ENCODE results near the gene RNASEH1.
A peak's percentile ranks its signal among the peaks of the same experiment; 100 is the strongest.

Gene RNASEH1

DNA sequence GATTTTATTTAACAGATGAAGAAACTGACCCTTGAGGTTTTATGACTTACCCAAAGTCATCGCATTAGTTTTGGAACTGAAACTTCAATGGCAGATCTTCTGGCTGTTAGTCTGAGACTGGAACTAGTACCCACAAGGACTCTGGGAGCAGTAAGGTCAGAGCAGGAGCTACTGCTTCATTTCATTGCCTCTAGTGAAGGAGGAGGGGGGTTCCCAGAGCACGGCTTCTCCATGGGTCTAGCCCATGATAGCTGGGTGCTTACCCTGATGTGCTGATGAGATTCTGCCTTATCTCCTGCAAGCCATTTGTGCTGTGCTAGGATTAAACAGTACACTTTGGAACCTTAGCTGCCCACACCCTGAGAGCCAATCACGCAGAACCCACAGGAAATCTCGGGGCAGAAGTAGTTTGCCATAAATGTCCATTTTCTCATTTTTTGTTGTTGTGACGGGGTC is 5.4 kb upstream of the RNASEH1 start:
- DNase-seq: no peak

DNA sequence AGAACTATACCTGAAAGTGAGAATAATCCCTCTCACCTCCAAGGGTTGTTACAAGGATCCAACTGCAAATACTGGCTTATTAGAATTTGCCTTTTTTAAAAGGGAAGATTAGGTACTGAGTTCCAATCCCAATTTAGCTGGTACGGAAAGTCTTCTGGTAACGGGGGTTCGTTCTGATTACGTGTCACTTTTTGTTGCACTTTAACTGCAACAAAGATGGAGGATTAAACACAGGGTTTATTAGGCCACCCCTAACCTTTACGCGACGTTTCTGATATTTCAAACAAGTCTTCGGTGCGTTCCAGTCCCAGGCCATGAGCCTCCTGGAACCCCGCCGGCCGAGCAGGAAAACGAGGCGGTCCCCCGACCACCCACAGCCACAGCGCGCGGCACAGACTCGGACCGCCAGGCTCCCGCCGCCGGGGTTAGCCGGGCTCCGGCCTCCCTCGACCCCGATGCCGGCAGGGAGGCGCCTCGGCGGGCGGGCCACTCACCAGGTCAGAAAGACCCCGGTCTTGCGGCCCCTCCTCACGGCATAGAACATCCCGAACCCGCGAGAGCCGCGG is 411 bp downstream of the RNASEH1 start:
- no peak for DNase-seq

DNA sequence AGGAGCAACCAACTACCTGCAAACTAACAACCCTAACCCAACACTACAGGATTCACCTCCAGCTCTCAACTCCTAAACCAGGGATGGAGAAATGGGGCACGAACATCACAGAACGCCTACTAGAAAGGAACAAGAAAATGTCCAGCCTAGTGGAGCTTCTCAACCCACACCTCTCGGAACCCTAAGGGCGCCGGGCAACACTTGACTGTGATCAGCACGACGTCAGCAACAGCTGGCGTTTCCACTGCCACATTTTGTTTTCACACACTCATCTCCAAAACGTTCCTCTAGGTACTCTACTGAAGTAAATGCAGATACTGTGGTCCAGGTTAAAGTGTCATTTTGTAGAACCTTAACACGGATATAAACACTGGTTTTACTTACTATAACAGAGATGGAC is 4.2 kb downstream of the RNASEH1 start:
- DNase-seq: no peak

DNA sequence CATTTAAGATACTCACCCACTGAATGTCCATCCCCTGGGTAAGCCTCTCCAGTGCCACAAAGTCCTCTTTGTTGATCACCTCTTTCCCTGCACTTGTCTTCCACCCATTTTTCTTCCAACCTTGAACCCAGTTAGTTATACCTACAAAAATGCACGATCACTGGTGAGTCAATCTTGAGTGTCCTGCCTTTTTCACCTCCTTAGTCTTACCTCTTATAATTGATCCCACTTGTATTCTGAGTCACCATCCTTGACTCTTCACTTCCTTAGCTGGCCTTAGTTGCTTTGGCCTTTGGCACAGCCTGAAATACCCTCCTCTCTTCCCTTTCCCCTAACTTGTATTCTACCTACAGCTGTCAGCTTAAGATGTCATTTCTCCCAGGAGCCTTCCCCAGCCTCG is 10.2 kb downstream of the RNASEH1 start:
- DNase-seq: no peak

DNA sequence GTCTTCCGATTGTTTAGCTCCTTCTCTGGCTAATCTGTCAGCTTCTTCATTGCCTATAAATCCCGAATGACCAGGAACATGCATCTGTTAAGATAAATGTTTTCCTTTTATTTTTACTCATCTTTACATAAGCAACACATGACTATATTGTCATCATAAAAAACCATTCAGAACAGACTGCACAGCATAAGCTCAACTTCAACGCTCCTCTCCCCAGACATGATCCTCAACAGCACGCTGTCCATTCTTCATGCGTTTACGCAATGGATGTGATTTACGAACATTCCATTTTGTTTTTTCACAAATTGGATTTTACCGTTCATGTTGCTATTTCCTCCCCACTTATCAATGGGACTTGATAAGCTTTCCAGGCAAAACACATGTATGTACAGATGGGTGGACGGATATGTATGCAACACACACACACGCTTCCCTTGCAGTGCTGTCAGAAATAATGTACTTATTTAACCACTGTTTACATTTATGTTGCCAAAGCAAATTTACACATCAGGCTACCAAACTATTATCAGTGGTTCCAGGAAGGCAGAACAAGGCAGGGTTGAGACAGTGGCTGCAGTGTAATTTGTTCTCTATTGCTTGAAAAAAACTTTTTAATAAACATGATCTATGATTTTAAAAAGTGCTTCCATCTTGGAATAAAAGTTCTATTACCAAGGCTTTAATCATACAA is 12.2 kb downstream of the RNASEH1 start:
- DNase-seq: no peak

DNA sequence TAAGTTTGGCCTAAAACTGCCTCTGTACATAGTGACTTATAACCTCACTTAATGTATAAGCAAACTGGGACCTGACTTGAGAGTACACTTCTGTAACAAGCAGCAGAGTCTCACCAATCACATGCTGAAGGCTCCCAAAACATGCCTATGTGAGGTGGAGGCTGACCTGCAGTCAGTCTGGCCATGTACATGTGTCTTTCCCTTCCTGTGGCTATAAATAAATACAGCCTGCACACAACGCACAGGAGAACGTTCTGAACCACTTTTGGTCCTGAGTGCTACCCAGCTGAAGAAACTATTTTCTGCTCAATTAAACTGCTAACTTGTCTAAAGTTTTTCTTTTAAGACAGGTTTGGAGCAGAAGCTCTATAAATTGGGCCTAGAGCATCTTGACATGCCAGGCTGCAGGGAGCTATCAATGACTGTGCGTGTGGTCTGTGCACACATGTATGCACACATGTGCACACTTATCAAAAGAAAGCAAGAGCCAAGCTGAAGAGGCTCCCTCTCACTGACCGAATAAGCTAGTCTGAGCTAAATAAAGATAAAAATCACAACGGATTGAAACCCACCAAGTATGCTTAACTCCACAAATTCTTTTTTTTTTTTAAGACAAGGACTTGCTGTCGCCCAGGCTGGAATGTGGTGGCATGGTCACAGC is 15.0 kb downstream of the RNASEH1 start:
- no peak for DNase-seq

DNA sequence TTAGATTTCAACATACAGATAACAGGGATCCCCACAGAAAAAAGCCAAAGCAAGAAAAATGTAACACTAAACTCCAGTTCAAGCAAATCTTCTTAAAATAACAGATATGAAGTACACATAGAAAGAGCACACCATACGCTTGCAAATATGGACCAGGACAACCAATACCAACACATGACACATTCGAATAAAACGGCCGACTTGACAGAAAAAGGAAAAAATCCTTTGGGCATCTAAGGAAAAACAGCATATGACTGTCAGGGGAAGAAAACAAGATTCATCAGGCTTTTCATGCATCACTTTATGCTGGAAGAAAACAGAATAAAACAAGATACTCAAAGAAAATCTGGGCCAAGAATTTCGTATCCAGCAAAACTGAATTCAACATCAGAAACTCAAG is 16.0 kb downstream of the RNASEH1 start:
- no peak for DNase-seq

DNA sequence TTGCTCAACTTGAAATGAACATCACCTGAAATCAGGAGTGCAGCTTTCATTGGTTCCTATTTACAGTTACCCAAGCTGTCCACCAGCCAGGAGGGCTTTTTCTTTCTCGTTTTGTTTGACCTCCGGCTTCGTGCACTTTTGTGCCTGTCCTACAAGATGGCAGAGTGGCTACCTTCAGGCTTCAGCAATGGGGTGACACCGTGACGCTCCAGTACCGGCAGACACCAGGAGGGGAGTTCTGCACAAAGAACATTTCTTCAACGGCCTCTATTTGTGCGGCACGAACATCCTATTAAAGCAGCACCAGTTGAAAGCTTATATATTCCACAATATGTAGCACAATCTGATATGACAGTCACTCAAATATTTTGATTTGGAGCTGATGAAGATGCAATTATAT is 18.3 kb downstream of the RNASEH1 start:
- no peak for DNase-seq

DNA sequence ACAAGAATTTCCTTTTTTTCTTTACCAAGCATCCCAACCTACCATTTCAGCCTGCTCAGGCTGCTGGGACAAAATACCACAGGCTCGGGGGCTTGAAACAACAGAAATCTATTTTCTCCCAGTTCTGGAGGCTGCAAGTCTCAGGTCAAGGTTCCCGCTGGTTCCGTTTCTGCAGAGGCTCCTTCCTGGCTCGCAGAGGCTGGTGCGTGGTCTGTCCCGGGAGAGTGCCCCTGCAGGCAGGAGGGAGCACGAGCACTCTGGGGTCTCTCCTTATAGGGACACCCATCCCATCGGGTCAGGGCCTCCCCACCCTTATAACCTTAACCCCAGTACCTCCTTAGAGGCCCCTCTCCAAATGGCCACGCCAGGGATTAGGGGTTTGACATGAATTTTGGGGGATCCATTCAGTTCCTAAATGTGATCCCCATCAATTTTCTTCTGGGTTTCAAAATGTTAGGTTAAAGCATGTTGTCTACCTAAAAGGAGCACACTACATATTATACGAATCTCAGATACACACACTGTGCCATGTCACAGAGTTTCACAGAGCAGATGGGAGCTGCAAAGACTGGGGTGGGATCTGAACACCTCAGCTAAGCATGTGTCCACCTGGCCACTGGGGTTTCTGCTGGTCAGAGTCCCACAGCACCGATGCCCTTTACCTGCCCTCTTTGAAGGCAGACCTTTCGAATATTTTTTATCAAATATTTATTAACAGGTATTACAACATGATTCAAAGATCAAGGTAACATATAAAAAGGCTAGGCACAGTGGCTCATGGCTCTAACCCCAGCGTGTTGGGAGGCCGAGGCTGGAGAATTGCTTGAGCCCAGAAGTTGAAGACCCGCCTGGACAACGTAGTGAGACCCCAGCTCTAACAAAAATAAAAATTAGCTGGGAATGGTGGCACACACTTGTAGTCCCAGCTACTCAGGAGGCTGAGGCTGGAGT is 21.2 kb downstream of the RNASEH1 start:
- no peak for DNase-seq

DNA sequence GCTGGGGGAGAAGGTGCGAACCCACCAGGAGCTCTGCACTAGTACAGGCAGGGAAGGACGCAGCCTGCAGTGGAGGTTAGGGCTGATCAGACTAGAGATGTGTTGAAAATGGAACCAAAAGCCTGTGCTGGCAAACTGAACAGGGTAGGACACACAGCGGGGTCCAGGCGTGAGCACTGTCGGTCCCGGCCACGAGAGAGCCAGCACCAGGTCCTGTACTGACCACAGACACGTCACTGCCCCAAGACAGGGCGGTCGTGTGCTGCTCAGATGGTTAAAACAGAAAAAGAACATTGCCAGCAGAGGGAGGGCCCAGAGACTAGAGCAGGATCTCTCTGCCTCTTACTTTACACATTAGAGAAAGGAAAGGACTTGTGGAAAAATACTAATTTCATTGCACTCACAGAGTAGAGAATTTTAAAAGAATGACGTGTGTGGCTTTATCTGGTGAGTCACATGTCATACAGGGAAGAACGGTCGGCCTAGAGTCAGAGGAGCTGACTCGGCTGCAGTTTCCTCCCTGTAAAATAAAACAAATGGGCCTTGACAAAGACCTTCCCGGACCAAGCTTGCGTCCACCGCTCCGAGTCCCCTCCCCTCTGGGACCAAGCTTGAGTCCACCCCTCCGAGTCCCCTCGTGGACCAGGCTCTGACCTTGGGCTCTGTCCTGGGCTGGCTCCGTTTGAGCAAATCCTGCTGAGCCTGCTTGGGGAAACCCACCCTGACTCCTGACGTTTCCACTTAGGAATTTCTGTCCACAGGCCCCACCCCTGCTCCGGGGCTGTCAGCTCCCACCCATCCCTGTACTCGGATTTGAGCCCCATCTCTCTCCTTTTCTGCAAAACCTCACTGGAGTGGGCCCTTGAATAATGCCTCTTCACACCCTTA is 22.1 kb downstream of the RNASEH1 start:
- peak in 9 of 56 donors; percentile 3 to 45 (median 13) for DNase-seq

DNA sequence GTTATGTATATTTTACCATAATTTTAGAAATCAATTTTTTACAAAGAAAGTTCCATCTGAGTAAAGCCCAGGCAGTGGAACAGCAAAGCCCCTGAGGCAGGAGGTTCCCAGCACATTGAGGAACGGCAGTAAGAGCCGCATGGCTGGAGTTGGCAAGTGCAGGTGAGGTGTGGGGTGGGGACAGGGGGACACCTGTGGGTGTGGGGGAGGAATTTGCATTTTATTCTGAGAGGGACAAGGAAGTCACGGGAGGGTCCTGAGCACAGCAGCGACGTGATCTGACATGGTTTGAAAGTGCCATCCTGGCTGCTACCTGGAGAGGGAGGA is 22.7 kb downstream of the RNASEH1 start:
- DNase-seq: no peak

DNA sequence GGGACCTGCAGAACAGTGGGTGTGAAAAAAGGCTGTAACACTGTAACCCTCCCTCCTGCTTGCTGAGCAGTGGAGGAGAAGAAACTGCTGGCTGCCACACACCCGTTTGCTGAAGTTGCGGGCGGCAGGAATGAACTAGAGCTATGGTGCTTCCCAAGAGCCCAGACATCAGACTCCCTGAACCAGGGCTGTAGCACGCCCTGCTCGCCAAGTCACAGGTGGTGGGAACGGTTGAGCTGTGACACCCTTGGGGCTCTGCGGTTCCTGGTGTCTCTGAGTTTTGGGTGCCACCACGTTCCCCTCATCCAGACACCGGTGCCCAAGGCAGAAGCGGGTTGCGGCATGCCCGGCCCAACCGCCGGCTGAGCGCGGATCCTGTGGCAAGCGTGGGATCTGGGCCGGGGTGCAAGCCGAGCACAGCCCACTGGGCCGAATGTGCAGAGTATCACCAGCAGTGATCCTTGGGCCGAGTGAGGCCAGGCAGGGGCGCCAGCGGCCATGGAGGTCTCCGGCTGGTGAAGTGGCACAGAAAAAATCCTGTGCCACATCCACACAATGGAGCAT is 23.8 kb downstream of the RNASEH1 start:
- no peak for DNase-seq

DNA sequence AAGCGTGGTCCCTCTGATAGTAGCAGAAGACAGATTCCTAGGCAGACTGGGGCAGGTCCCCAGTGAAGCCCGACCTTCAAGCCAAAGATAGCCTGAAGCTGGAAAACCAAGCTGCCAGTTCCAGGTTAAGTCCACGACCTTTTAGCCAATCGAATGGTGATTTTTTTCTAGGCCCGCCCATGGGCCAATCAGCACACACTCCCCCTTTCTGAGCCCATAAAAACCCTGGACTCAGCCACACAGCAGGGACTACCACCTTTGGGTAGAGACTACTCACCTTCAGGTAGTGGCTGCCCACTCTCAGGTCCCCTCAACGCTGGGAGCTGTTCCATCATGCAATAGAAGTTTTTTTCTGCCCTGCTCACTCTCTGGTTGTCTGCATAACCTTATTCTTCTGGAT is 24.3 kb downstream of the RNASEH1 start:
- DNase-seq: no peak

DNA sequence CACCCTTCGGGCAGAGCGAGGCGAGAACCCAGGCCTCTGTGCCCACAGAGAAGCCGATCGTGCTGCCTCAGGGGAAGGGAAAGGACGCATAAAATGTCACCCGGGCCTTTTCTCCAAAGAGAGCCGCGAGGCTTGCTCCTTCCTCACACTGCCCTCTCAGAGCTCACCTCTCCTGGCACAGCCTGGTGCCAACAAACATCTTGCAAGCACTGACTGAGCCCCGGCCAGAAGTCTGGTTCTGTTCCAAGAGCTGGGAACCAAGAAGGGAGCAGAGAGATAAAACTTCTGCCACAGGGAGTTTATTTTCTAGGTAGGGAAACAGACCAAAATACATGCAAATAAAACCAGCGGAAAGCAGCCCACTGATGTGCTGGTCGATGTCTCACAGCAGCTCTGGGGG is 25.2 kb downstream of the RNASEH1 start:
- no peak for DNase-seq

DNA sequence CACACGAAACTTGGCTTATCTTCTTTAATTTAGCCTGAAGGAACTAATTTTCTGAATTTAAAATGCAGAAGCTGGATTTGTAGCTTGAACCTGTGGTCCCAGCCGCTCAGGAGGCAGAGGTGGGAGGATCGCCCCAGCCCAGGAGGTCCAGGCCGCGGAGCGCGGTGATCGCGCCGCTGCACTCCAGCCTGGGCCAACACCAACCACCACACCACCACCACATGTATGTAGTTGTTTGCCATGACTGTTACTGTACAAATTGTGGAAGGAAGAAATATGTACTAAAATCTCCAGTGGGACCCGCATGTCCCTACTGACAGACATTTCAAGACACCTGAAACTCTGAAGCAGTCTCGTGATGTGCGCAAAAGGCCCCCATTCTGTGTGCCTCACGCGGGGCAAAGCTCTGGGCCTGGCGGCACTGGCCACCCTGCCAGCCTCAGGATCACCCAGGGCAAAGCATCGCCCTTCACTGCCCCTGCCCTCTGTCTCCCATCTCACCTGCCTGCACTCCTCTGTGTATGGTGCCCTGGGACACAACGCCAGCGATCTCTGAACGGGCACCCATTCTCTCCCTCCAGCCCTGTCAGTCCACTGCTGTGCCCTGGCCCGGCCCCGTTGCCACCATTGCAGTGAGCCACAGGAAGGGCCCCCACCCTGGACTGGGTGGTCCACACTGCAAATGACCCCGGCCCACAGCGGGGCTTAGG is 28.7 kb downstream of the RNASEH1 start:
- DNase-seq: no peak

DNA sequence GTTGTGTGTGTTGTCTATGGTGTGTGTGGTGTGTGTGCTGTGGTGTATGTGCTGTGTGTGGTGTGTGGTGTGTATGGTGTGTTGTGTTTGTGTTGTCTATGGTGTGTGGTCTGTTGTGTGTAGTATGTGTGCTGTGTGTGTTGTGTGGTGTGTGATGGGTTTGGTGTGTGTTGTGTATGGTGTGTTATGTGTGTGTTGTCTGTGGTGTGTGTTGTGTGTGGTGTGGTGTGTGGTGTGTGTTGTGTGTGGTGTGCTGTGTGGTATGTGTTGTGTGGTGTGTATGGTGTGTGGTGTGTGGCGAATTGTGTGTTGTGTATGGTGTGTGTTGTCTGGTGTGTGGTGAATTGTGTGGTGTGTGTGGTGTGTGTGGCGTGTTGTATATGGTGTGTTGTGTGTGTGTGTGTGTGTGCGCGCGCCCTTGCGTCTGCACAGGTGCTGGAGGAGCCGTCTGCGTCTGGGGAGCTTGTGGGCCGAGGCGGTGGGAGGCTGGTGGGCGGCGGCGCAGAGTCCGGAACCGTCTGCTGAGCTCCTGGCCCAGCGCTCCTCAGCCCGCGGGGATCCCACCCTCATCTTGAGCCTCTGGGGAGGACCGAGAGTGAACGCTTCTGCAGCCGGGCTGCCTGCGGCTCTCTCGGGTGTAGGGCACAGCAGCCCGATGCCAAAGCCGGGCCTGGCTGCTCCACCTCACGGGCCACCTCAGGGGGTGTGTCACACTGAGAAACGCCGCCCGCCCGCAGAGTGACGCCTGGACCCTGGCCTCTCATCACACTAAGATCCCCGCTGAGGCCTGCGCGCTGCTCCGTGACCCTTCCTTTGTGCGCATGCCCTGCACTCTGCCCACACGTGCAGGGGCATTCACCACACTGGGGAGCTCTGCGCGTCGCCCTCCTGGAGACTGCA is 30.0 kb downstream of the RNASEH1 start:
- DNase-seq: no peak

DNA sequence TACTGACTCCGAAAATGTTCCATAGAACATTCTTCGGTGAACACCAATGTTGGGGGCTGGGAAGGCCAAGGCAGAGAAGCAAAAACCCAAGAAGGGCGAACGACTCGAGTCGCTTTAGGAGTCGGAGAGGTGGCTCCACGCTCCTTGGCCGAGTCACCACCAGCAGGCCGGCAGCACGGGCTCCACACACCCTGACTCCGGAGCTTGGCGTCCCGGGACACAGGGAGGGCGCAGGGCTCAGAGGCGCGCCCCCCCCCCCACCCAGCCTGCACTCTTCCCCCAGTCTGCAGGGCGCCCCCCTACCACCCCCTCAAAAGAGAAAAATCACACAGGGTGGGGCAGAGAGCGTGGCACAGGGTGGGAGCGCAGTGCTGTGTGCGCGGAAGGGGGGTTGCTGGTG is 31.3 kb downstream of the RNASEH1 start:
- no peak for DNase-seq

DNA sequence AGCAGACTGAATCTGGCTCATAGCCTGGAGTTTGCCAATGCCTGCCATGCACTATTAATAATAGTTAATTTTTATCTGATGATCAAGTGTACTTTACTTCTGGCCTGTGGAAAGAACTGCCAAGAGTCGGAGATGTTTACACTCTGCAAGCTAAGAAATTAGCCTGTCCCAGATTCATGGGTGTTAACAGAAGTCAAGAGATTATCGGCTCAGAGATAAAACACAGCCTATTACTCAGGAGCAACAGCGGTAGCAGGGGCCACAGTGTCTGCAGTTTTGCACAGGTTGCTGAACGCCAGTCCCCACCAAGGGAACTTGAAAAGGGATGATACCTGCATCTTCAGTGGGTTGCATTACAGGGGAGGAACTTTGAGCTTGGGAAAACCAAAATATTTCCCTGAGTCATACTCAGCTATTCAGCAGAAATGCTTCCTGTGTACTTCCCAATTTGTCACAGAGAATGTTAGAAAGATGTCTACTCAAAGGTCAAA is 34.5 kb downstream of the RNASEH1 start:
- DNase-seq: no peak
